ENCODE results near the gene GTSE1.

- no peak for TF ChIP-seq ZC3H10 (CRISPR knock-in tag; IDR thresholded peaks at IDR 0.05)
- TF ChIP-seq, protein P1, sequence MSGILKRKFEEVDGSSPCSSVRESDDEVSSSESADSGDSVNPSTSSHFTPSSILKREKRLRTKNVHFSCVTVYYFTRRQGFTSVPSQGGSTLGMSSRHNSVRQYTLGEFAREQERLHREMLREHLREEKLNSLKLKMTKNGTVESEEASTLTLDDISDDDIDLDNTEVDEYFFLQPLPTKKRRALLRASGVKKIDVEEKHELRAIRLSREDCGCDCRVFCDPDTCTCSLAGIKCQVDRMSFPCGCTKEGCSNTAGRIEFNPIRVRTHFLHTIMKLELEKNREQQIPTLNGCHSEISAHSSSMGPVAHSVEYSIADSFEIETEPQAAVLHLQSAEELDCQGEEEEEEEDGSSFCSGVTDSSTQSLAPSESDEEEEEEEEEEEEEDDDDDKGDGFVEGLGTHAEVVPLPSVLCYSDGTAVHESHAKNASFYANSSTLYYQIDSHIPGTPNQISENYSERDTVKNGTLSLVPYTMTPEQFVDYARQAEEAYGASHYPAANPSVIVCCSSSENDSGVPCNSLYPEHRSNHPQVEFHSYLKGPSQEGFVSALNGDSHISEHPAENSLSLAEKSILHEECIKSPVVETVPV (CRISPR knock-in tag; IDR thresholded peaks at IDR 0.05) = no peak
These were observed 41.2 kb downstream of the GTSE1 start for GRCh38 chr22:46337870-46338269.

Measured in SK-N-SH treated with all-trans-retinoic acid at 6 μM for 48 hours (cell line).